Endothelial cell of umbilical vein (primary cell): Measurements from ENCODE around the gene PTPN6. TPM values are rescaled to one million over a fixed set of nuclear protein-coding genes. Genes with fewer than 3 reads are reported as not detected.

Source experiments
- BruUV-seq: library from RNA; stranded (reverse); fragments of 400-500 nt; replicated peaks from 2 replicates; lab custom pipeline; 2021; lab: Mats Ljungman, UMichigan
- CTCF ChIA-PET: fragments of 300-600, 350-600 bp; sonication (Branson Sonifier 250); formaldehyde crosslinking; loops from one replicate; lab custom pipeline; 2021; ENCODE audit warnings: antibody characterized with exemption, inconsistent platforms; lab: Charles Lee
- POLR2A ChIA-PET: fragments of 300-600, 350-600 bp; sonication (Branson Sonifier 250); formaldehyde crosslinking; loops from one replicate; lab custom pipeline; 2021; ENCODE audit warnings: antibody characterized with exemption, inconsistent platforms; lab: Charles Lee
- DNase-seq: peaks from one replicate; pipeline ENCODE4 v3.0.0-alpha.2; 2011; ENCODE audit warnings: low read depth, low spot score
- FAIRE-seq: peaks from 2 replicates; lab custom pipeline; 2011; peaks lifted over from hg19 to GRCh38; lab: Jason Lieb, UNC
- H2AFZ ChIP-seq: 2 replicates; pipeline ENCODE4 v1.6.0; 2012; ENCODE audit warnings: low read depth, low read length, control low read depth, inconsistent platforms
- H3K27ac ChIP-seq: 2 replicates; pipeline ENCODE4 v1.5.1; 2011; ENCODE audit warnings: low read depth, mild to moderate bottlenecking, control low read depth, low read length, moderate library complexity; ENCODE audit not compliant: insufficient read depth
- H3K27me3 ChIP-seq, 2 experiments: 2 replicates each; pipeline versions ENCODE4 v1.6.0 to v1.6.1; 2011; ENCODE audit warnings: low read length in 2 of 2, mixed read lengths in 1 of 2; ENCODE audit not compliant: control insufficient read depth in 2 of 2, insufficient read depth in 2 of 2
- H3K36me3 ChIP-seq, 2 experiments: 2 replicates in 1 of 2; 3 replicates in 1 of 2; pipeline ENCODE4 v1.5.1; 2011; ENCODE audit warnings: low read length in 2 of 2, mild to moderate bottlenecking in 1 of 2, moderate library complexity in 1 of 2; ENCODE audit not compliant: control insufficient read depth in 2 of 2, insufficient read depth in 2 of 2; ENCODE audit errors: extremely low read depth in 1 of 2
- H3K4me1 ChIP-seq: 3 replicates; pipeline ENCODE4 v1.5.1; 2011; ENCODE audit warnings: mild to moderate bottlenecking, low read length; ENCODE audit not compliant: control insufficient read depth, insufficient read depth; ENCODE audit errors: extremely low read depth
- H3K4me2 ChIP-seq: 2 replicates; pipeline ENCODE4 v1.6.1; 2011; ENCODE audit warnings: low read length, control low read depth, mixed read lengths; ENCODE audit not compliant: insufficient read depth
- H3K4me3 ChIP-seq, 3 experiments: fragments of 200-600 bp in 1 of 3; sonication (generic), shearing (Covaris generic) in 1 of 3; replicated peaks in 1 of 3; 2 replicates each; pipeline ENCODE4 v1.5.1; 2011 to 2016; ENCODE audit warnings: control low read depth in 3 of 3, low read length in 3 of 3, mild to moderate bottlenecking in 2 of 3, inconsistent platforms in 1 of 3, low read depth in 1 of 3, moderate library complexity in 1 of 3; ENCODE audit not compliant: insufficient read depth in 1 of 3
- H3K79me2 ChIP-seq: 2 replicates; pipeline ENCODE4 v1.6.0; 2012; ENCODE audit warnings: low read length, inconsistent platforms; ENCODE audit not compliant: control insufficient read depth, insufficient read depth
- H3K9ac ChIP-seq: replicated peaks from 2 replicates; pipeline ENCODE3; 2011; ENCODE audit warnings: low read length, control low read depth; ENCODE audit not compliant: insufficient read depth; ENCODE audit errors: extremely low read depth
- H3K9me1 ChIP-seq: replicated peaks from 3 replicates; pipeline ENCODE4 v1.6.0; 2011; ENCODE audit warnings: mild to moderate bottlenecking, low read length; ENCODE audit not compliant: control insufficient read depth, insufficient read depth; ENCODE audit errors: extremely low read depth
- H3K9me3 ChIP-seq: replicated peaks from 2 replicates; pipeline ENCODE4 v1.5.1; 2012; ENCODE audit warnings: low read length, inconsistent platforms; ENCODE audit not compliant: control insufficient read depth, insufficient read depth
- H4K20me1 ChIP-seq: replicated peaks from 2 replicates; pipeline ENCODE3; 2011; ENCODE audit warnings: mild to moderate bottlenecking, low read length; ENCODE audit not compliant: control insufficient read depth, insufficient read depth; ENCODE audit errors: extremely low read depth
- EZH2 ChIP-seq: IDR thresholded peaks from 2 replicates; pipeline ENCODE4 v1.6.1; 2012; ENCODE audit warnings: borderline replicate concordance, low read depth, mild to moderate bottlenecking, moderate library complexity, low read length, inconsistent platforms; ENCODE audit not compliant: severe bottlenecking
- FOS ChIP-seq: IDR thresholded peaks from 2 replicates; pipeline ENCODE4 v1.6.1; 2011; ENCODE audit warnings: mild to moderate bottlenecking, low read length, moderate library complexity, borderline replicate concordance; ENCODE audit not compliant: insufficient read depth
- GATA2 ChIP-seq: IDR thresholded peaks from 2 replicates; pipeline ENCODE4 v1.7.0; 2011; ENCODE audit warnings: low read depth, mild to moderate bottlenecking, moderate library complexity, mixed read lengths, low read length; ENCODE audit not compliant: insufficient read length, insufficient read depth
- JUN ChIP-seq: IDR thresholded peaks from 2 replicates; pipeline ENCODE4 v1.6.1; 2011; ENCODE audit warnings: borderline replicate concordance, low read depth; ENCODE audit not compliant: insufficient read length, insufficient read depth
- MYC ChIP-seq: IDR thresholded peaks from one replicate; pipeline ENCODE4 v1.6.1; 2011; ENCODE audit warnings: mild to moderate bottlenecking, low read depth, low read length
- POLR2A ChIP-seq: IDR thresholded peaks from 2 replicates; pipeline ENCODE4 v1.6.1; 2012; ENCODE audit warnings: low read depth, mild to moderate bottlenecking, control low read depth, low read length
- POLR2AphosphoS5 ChIP-seq: IDR thresholded peaks from 2 replicates; pipeline ENCODE4 v1.6.1; 2012; ENCODE audit warnings: low read depth, mild to moderate bottlenecking, control low read depth, low read length, moderate library complexity; ENCODE audit not compliant: insufficient read depth
- dilution Hi-C: fragments of 300-500 bp; cut with MboI; formaldehyde crosslinking; loops from one replicate; pipeline ENCODE4 v1.15.0; 2019; ENCODE audit warnings: low sequenced_read_pairs; ENCODE audit not compliant: extremely low pct_ligation_motif_present
- intact Hi-C: fragments of 100-400 bp; cut with micrococcal nuclease; formaldehyde crosslinking; loops from one replicate; pipeline ENCODE4 v1.10.0; 2022
- polyA plus RNA-seq, 4 experiments: library from polyadenylated mRNA; depleted of rRNA in 3 of 4; stranded (reverse) in 3 of 4; unstranded in 1 of 4; fragments of >200 nt; gene quantifications; 2 replicates each; pipeline versions ENCODE4 v1.2.1 to v1.2.3, GENCODE V29; 2011 to 2012; ENCODE audit warnings: missing spikeins in 1 of 4
- total RNA-seq: library from RNA; stranded (reverse); gene quantifications from 2 replicates; pipeline ENCODE4 v1.2.3, GENCODE V29; 2021
- TF ChIP-seq, protein P1 (sequence below): IDR thresholded peaks from 2 replicates; pipeline ENCODE4 v1.6.1; 2011; ENCODE audit not compliant: insufficient read depth, insufficient read length
- TF ChIP-seq, protein P2 (sequence below), 2 donors: IDR thresholded peaks; 1 replicate in 1 of 2; 2 replicates in 1 of 2; pipeline ENCODE4 v1.5.1; 2011; ENCODE audit warnings: low read length in 2 of 2, mild to moderate bottlenecking in 2 of 2, moderate library complexity in 2 of 2, control low read depth in 1 of 2, inconsistent platforms in 1 of 2, low read depth in 1 of 2; ENCODE audit not compliant: insufficient read depth in 1 of 2; ENCODE audit errors: extremely low read depth in 1 of 2

PTPN6 gene
- total and polyA plus RNA-seq, 2 donors (not counting 3 experiments of a cell fraction or from before 2014, with no cell fraction given), result 0.25 to 1.6 TPM

DNA sequence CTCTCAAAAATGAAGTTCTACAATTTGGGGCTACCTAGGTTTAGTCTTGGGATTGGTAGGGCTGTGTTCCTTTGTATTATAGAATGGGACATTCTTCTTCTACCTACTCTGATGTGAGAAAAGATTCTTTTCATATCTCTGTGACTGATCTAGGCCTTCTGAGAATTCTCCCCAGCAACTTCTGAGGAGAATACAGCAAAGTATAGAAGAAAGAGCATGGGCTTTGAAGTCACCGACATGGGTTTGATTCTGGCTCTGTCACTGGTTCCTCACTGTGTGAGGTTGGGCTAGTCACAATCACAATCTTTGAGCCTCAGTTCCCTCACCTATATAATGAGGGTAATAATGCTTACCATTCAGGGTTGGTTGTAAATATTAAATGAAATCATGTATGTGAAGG lies 18.4 kb upstream of the PTPN6 start:
- no TSS peak for BruUV-seq
- no peak overlapping the region for H3K27ac ChIP-seq
- DNase-seq (no peak), FAIRE-seq (no peak)
- H3K9ac ChIP-seq, result no peak overlapping the region
- dilution Hi-C loops (no loop called here), intact Hi-C loops (no loop called here)
- no peak overlapping the region for H3K4me3 ChIP-seq
- H3K79me2 ChIP-seq, result peaks cover 51% of the 10 kb centered on the region
- ChIA-PET POLR2A (no interaction called here), CTCF (interaction anchor here (1.0 to 3.0 kb wide), 5 partner anchors 8 to 64 kb away, joined by 3 to 23 read pairs (median 4); no protein-coding TSS in a partner anchor)
- peaks cover 38% of the 10 kb centered on the region for H3K4me1 ChIP-seq
- peaks cover 5 to 20% of the 10 kb centered on the region in 2 experiments for H3K36me3 ChIP-seq
- no peaks in the 10 kb centered on the region for H3K27me3 ChIP-seq
- H3K9me3 ChIP-seq, result no peaks in the 10 kb centered on the region
- no peak overlapping the region for H3K4me2 ChIP-seq
- H2AFZ ChIP-seq, result no peak overlapping the region
- H3K9me1 ChIP-seq, result no peaks in the 10 kb centered on the region
- TF ChIP-seq POLR2A, result no peak
- TF ChIP-seq GATA2, result no peak
- TF ChIP-seq JUN, result no peak
- TF ChIP-seq, protein P1, sequence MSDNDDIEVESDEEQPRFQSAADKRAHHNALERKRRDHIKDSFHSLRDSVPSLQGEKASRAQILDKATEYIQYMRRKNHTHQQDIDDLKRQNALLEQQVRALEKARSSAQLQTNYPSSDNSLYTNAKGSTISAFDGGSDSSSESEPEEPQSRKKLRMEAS, result no peak
- TF ChIP-seq EZH2, result no peak
- TF ChIP-seq, protein P2, sequence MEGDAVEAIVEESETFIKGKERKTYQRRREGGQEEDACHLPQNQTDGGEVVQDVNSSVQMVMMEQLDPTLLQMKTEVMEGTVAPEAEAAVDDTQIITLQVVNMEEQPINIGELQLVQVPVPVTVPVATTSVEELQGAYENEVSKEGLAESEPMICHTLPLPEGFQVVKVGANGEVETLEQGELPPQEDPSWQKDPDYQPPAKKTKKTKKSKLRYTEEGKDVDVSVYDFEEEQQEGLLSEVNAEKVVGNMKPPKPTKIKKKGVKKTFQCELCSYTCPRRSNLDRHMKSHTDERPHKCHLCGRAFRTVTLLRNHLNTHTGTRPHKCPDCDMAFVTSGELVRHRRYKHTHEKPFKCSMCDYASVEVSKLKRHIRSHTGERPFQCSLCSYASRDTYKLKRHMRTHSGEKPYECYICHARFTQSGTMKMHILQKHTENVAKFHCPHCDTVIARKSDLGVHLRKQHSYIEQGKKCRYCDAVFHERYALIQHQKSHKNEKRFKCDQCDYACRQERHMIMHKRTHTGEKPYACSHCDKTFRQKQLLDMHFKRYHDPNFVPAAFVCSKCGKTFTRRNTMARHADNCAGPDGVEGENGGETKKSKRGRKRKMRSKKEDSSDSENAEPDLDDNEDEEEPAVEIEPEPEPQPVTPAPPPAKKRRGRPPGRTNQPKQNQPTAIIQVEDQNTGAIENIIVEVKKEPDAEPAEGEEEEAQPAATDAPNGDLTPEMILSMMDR (IDR thresholded peaks at IDR 0.05; ENCODE audit: extremely low read depth in 1 of 2, insufficient read depth in 1 of 2, low read depth in 1 of 2, low read length in 2 of 2), result no peak
- no peak for TF ChIP-seq FOS
- no peak for TF ChIP-seq POLR2AphosphoS5
- no peak for TF ChIP-seq MYC
- H4K20me1 ChIP-seq, result peaks cover 8% of the 10 kb centered on the region
